Activated CD4-positive, alpha-beta T cell treated with anti-CD3 and anti-CD28 coated beads, Interleukin-2, amount 50 U/mL, for 4 hours (primary cell): ENCODE results near the gene STARD8.
"Not testable (repeated sequence)": the region's sequence is repeated elsewhere in the genome, so short reads cannot be mapped to it uniquely, and the experiment has no call there.

Experiments
- DNase-seq, 2 experiments: peaks; one replicate each; pipeline ENCODE4 v3.0.0-alpha.2; 2020

The STARD8 gene

GRCh38 chrX:68647156-68647957 lies at the start of gene STARD8:
TSS of gene STARD8 (plus strand) at chrX:68647666. CDS start at chrX:68647883, 217 bp downstream.
- DNase-seq = no peak

- no peak for DNase-seq
These were observed 48.6 kb upstream of the STARD8 start for GRCh38 chrX:68598841-68599240.

GRCh38 chrX:68599256-68600152 lies 48.0 kb upstream of the STARD8 start:
- no peak for DNase-seq

- not testable (repeated sequence) for DNase-seq
These were observed 43.2 kb upstream of the STARD8 start for GRCh38 chrX:68604216-68604615.

GRCh38 chrX:68614733-68615132 lies 32.7 kb upstream of the STARD8 start:
- not testable (repeated sequence) for DNase-seq

- no peak for DNase-seq
These were observed 19.5 kb upstream of the STARD8 start for GRCh38 chrX:68627986-68628385.

GRCh38 chrX:68629936-68630335 lies 17.5 kb upstream of the STARD8 start:
- DNase-seq = not testable (repeated sequence)

GRCh38 chrX:68631336-68631735 lies 16.1 kb upstream of the STARD8 start:
- no peak for DNase-seq

GRCh38 chrX:68632491-68632890 lies 15.0 kb upstream of the STARD8 start:
- DNase-seq = no peak

- DNase-seq = no peak
These were observed 13.5 kb upstream of the STARD8 start for GRCh38 chrX:68633981-68634380.

GRCh38 chrX:68634649-68635227 lies 12.7 kb upstream of the STARD8 start:
- DNase-seq = no peak

GRCh38 chrX:68640661-68641060 lies 6.8 kb upstream of the STARD8 start:
- no peak for DNase-seq

GRCh38 chrX:68644861-68645260 lies 2.6 kb upstream of the STARD8 start:
- no peak for DNase-seq

- no peak for DNase-seq
These were observed 1.0 kb upstream of the STARD8 start for GRCh38 chrX:68646421-68646820.

- no peak for DNase-seq
These were observed 1.5 kb downstream of the STARD8 start for GRCh38 chrX:68648960-68649359.

GRCh38 chrX:68650491-68650890 lies 3.0 kb downstream of the STARD8 start:
- DNase-seq = no peak

- DNase-seq = no peak
These were observed 3.6 kb downstream of the STARD8 start for GRCh38 chrX:68651110-68651509.

- no peak for DNase-seq
These were observed 5.1 kb downstream of the STARD8 start for GRCh38 chrX:68652326-68653170.

GRCh38 chrX:68654693-68655092 lies 7.2 kb downstream of the STARD8 start:
- no peak for DNase-seq

GRCh38 chrX:68656473-68656872 lies 9.0 kb downstream of the STARD8 start:
- DNase-seq = not testable (repeated sequence)

- DNase-seq = no peak
These were observed 11.1 kb downstream of the STARD8 start for GRCh38 chrX:68658530-68658929.

- DNase-seq = no peak
These were observed 11.9 kb downstream of the STARD8 start for GRCh38 chrX:68659385-68659784.

- DNase-seq = no peak
These were observed 12.3 kb downstream of the STARD8 start for GRCh38 chrX:68659786-68660185.
